Activated naive CD8-positive, alpha-beta T cell treated with anti-CD3 and anti-CD28 coated beads, Interleukin-2, amount 10 ng/mL, durations not matched to agents 7 days and 5 days (primary cell): ENCODE measurements around the gene CUL1. TPM values are rescaled to one million over a fixed set of nuclear protein-coding genes. Genes with fewer than 3 reads are reported as not detected.

Source experiments
- ATAC-seq: fragments of 150-1000 bp; cut with Tn5 transposase; one replicate; pipeline ENCODE4 v1.10.0; 2021; ENCODE audit warnings: low read depth, moderate library complexity
- POLR2A ChIA-PET: fragments of 350-600 bp; sonication (Branson Sonifier 250); formaldehyde crosslinking; loops from one replicate; lab custom pipeline; 2021; ENCODE audit warnings: antibody characterized with exemption; lab: Charles Lee
- DNase-seq: peaks from one replicate; pipeline ENCODE4 v3.0.0; 2021
- H3K27ac Mint-ChIP-seq: one replicate; pipeline ENCODE4 v1.8.0; 2022; ENCODE audit warnings: mild to moderate bottlenecking, mixed read lengths
- H3K27me3 Mint-ChIP-seq: one replicate; pipeline ENCODE4 v1.8.0; 2022; ENCODE audit warnings: mild to moderate bottlenecking, moderate library complexity, mixed read lengths
- H3K36me3 Mint-ChIP-seq: one replicate; pipeline ENCODE4 v1.8.0; 2021; ENCODE audit warnings: mild to moderate bottlenecking, mixed read lengths
- H3K4me1 Mint-ChIP-seq: one replicate; pipeline ENCODE4 v1.8.0; 2021; ENCODE audit warnings: mixed read lengths
- H3K4me3 Mint-ChIP-seq: one replicate; pipeline ENCODE4 v1.8.0; 2022; ENCODE audit warnings: mild to moderate bottlenecking, moderate library complexity, mixed read lengths
- H3K9me3 Mint-ChIP-seq: one replicate; pipeline ENCODE4 v1.8.0; 2021; ENCODE audit warnings: mixed read lengths
- total RNA-seq, 2 experiments: library from RNA; stranded (reverse); gene quantifications; one replicate each; pipeline ENCODE4 v1.2.3, GENCODE V29; 2021

CUL1 gene
- total RNA-seq, 2 experiments from 2014 or later: 53.1 to 53.8 TPM

- Mint-ChIP-seq H3K4me1 (no peaks in the 10 kb centered on the region), H3K9me3 (peaks cover 8% of the 10 kb centered on the region), H3K27me3 (peaks cover 35% of the 10 kb centered on the region), H3K27ac (no peak overlapping the region), H3K4me3 (no peak overlapping the region), H3K36me3 (no peaks in the 10 kb centered on the region)
- POLR2A ChIA-PET: no interaction called here
- DNase-seq (no peak), ATAC-seq (no peak)
These were observed 16.9 kb upstream of the CUL1 start for GRCh38 chr7:148681821-148682220.

GRCh38 chr7:148684289-148684830 is 14.3 kb upstream of the CUL1 start:
- Mint-ChIP-seq H3K4me1 (no peaks in the 10 kb centered on the region), H3K4me3 (no peak overlapping the region), H3K27me3 (peaks cover 21% of the 10 kb centered on the region), H3K9me3 (peaks cover 7% of the 10 kb centered on the region), H3K36me3 (no peaks in the 10 kb centered on the region), H3K27ac (no peak overlapping the region)
- POLR2A ChIA-PET: no interaction called here
- DNase-seq (no peak), ATAC-seq (no peak)

GRCh38 chr7:148686312-148686937 is 12.3 kb upstream of the CUL1 start:
- POLR2A ChIA-PET: interaction anchor here (0.8 kb wide), 1 partner anchor 12 kb away, joined by 3 read pairs; the partner anchor contains the start of gene CUL1
- DNase-seq (no peak), ATAC-seq (no peak)
- Mint-ChIP-seq H3K27ac (no peak overlapping the region), H3K4me3 (no peak overlapping the region), H3K27me3 (peaks cover 10% of the 10 kb centered on the region), H3K4me1 (no peaks in the 10 kb centered on the region), H3K36me3 (peaks cover 3% of the 10 kb centered on the region), H3K9me3 (peaks cover 8% of the 10 kb centered on the region)

- peaks cover 3% of the 10 kb centered on the region for H3K36me3 Mint-ChIP-seq
- peaks cover 8% of the 10 kb centered on the region for H3K27me3 Mint-ChIP-seq
- H3K4me1 Mint-ChIP-seq: no peaks in the 10 kb centered on the region
- POLR2A ChIA-PET: no interaction called here
- H3K27ac Mint-ChIP-seq: no peak overlapping the region
- ATAC-seq: no peak
- no peak for DNase-seq
- H3K9me3 Mint-ChIP-seq: peaks cover 4% of the 10 kb centered on the region
- no peak overlapping the region for H3K4me3 Mint-ChIP-seq
These were observed 11.1 kb upstream of the CUL1 start for GRCh38 chr7:148687555-148687954.

DNA sequence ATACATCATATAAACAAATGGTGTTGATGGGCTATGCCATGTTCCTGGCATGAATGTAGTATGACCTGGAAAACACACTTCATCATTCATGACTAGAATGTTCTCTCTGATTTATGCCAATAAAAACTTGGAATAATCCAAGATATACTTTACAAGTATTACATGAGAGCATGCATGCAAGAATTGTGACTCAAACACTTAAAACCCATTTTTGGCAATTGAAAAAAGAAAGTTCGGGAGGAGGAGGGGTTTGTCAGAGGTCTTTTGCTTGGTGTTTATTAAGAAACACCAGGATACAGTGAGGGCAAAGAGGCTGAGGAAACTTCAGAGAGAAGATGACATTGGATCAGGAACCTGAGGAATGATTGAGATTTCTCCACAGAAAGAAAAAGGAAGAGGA is 10.2 kb upstream of the CUL1 start:
- Mint-ChIP-seq H3K4me3 (no peak overlapping the region), H3K27me3 (peaks cover 11% of the 10 kb centered on the region), H3K9me3 (peaks cover 1% of the 10 kb centered on the region), H3K4me1 (no peaks in the 10 kb centered on the region), H3K27ac (no peak overlapping the region), H3K36me3 (peaks cover 3% of the 10 kb centered on the region)
- no peak for DNase-seq
- ATAC-seq: no peak
- POLR2A ChIA-PET: no interaction called here

DNA sequence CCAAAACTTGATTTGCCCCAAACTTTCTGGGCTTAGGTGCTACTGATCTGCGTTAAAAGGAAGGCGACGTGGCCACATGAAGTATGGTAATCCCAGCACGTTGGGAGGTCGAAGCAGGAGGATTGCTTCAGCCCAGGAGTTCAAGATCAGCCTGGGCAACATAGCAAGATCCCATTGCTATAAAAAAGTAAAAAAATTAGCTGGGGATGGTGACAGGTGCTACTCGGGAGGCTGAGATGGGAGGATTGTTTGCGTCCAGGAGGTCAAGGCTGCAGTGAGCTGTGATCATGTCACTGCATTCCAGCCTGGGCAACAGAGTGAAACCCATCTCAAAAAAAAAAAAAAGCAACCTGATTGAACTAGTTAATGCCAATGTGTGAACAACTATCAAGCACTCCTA is 5.1 kb upstream of the CUL1 start:
- no peak for DNase-seq
- H3K4me3 Mint-ChIP-seq: no peak overlapping the region
- ATAC-seq: no peak
- H3K27ac Mint-ChIP-seq: no peak overlapping the region
- H3K36me3 Mint-ChIP-seq: peaks cover 5% of the 10 kb centered on the region
- peaks cover 9% of the 10 kb centered on the region for H3K4me1 Mint-ChIP-seq
- POLR2A ChIA-PET: no interaction called here
- peaks cover 12% of the 10 kb centered on the region for H3K27me3 Mint-ChIP-seq
- peaks cover 1% of the 10 kb centered on the region for H3K9me3 Mint-ChIP-seq

- POLR2A ChIA-PET: no interaction called here
These were observed 4.1 kb upstream of the CUL1 start for GRCh38 chr7:148694631-148695030.

GRCh38 chr7:148695953-148696352 is 2.8 kb upstream of the CUL1 start:
- ATAC-seq (no peak), DNase-seq (no peak)
- Mint-ChIP-seq H3K27ac (no peak overlapping the region), H3K9me3 (no peaks in the 10 kb centered on the region), H3K27me3 (peaks cover 8% of the 10 kb centered on the region), H3K4me3 (no peak overlapping the region), H3K36me3 (peaks cover 6% of the 10 kb centered on the region), H3K4me1 (peaks cover 20% of the 10 kb centered on the region)
- POLR2A ChIA-PET: no interaction called here

More at GRCh38 chr7:148694631-148695030, 4.1 kb upstream of the CUL1 start:
- H3K27ac Mint-ChIP-seq: no peak overlapping the region
- ATAC-seq (no peak), DNase-seq (no peak)
- peaks cover 12% of the 10 kb centered on the region for H3K27me3 Mint-ChIP-seq
- peaks cover 1% of the 10 kb centered on the region for H3K9me3 Mint-ChIP-seq
- H3K4me3 Mint-ChIP-seq: no peak overlapping the region
- H3K36me3 Mint-ChIP-seq: peaks cover 5% of the 10 kb centered on the region
- peaks cover 9% of the 10 kb centered on the region for H3K4me1 Mint-ChIP-seq

DNA sequence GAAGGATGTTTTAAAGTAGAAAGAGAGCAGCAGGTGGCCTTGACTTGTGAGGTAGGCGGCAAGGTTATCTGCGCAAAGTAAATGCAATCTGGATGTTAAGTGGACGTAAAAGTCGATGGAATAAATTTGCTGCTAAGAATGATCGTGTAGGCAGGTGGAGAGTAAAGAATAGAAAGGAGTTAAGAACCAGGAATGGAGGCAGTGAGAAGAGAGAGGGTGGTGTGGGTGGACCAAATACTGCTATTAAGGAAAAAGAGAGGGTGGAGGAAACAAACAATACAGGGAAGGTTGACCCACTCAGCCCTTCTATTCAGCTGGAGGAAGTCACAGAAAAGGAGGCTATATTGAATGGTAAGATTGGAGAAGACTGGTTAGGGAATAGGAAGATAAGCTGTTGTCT is 1.9 kb upstream of the CUL1 start:
- Mint-ChIP-seq H3K36me3 (peaks cover 6% of the 10 kb centered on the region), H3K4me3 (peak overlapping the region; percentile 13), H3K27me3 (peaks cover 8% of the 10 kb centered on the region), H3K9me3 (no peaks in the 10 kb centered on the region), H3K27ac (no peak overlapping the region), H3K4me1 (peaks cover 27% of the 10 kb centered on the region)
- ATAC-seq: no peak
- no peak for DNase-seq
- POLR2A ChIA-PET: no interaction called here

DNA sequence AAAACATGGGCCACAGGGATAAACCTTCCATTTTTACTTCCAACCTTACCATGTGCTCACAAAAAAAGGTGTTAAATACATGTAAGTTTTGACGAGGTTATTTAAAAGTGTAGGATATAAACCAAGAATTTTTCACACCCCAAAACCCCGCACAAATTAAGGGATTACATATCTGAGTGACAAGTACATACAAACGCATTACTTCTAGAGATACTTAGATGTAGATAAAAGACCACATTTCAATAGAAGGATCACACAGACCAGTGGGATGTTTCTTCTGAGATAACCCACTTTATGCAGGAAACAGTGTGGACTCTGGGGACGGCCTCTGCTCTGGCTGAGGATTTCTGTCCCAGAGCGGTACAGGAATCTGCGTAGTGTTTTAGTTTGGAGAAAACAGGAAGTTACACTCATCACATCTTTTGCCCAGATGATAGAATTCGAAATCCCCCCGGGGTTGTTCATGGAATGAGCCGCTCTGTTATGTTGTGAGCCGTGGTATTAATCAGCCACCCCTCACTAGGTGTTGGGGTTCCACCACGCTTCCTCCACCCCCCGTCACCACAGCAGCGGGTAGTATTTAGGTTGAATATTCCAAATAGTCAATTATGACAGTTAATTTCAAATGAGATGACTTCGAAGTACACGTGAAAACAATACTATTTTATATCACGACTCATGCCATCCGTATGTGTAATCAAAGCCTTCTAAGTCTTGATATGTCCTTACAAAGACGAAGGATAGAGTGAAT is 1.3 kb upstream of the CUL1 start:
- ATAC-seq: no peak
- Mint-ChIP-seq H3K27me3 (peaks cover 8% of the 10 kb centered on the region), H3K36me3 (peaks cover 6% of the 10 kb centered on the region), H3K9me3 (no peaks in the 10 kb centered on the region), H3K4me1 (peaks cover 28% of the 10 kb centered on the region), H3K4me3 (peak overlapping the region; percentile 79), H3K27ac (peak overlapping the region; percentile 90)
- DNase-seq: no peak
- POLR2A ChIA-PET: interaction anchor here (0.9 to 2.0 kb wide), 10 partner anchors 11 to 290 kb away, joined by 3 to 12 read pairs (median 7); no protein-coding TSS in a partner anchor

- peak overlapping the region; percentile 90 for H3K27ac Mint-ChIP-seq
- H3K9me3 Mint-ChIP-seq: no peaks in the 10 kb centered on the region
- POLR2A ChIA-PET: interaction anchor here (0.6 to 2.0 kb wide), 18 partner anchors 12 to 290 kb away, joined by 3 to 12 read pairs (median 6); no protein-coding TSS in a partner anchor
- peak overlapping the region; percentile 79 for H3K4me3 Mint-ChIP-seq
- peaks cover 11% of the 10 kb centered on the region for H3K36me3 Mint-ChIP-seq
- H3K4me1 Mint-ChIP-seq: peaks cover 34% of the 10 kb centered on the region
- ATAC-seq (no peak), DNase-seq (no peak)
- peaks cover 8% of the 10 kb centered on the region for H3K27me3 Mint-ChIP-seq
These were observed 701 bp upstream of the CUL1 start for GRCh38 chr7:148698007-148698396.

GRCh38 chr7:148699024-148699781 is 500 bp downstream of the CUL1 start:
- peak overlapping the region; percentile 79 for H3K4me3 Mint-ChIP-seq
- peaks cover 11% of the 10 kb centered on the region for H3K36me3 Mint-ChIP-seq
- H3K4me1 Mint-ChIP-seq: peaks cover 36% of the 10 kb centered on the region
- H3K27me3 Mint-ChIP-seq: peaks cover 5% of the 10 kb centered on the region
- H3K27ac Mint-ChIP-seq: peak overlapping the region; percentile 73
- peak; percentile 43 for ATAC-seq
- no peaks in the 10 kb centered on the region for H3K9me3 Mint-ChIP-seq
- DNase-seq: peak; percentile 77
- POLR2A ChIA-PET: interaction anchor here (0.7 to 3.1 kb wide), 18 partner anchors 13 to 289 kb away, joined by 3 to 12 read pairs (median 6); no protein-coding TSS in a partner anchor
